HCT116 (cell line): ENCODE results near the gene KICS2. TPM values are rescaled to one million over a fixed set of nuclear protein-coding genes. Genes with fewer than 3 reads are reported as not detected.

Experiments used
- ATAC-seq: fragments of 200-7000 bp; cut with Tn5 transposase; 2 replicates; pipeline ENCODE4 v1.9.1; 2020; ENCODE audit warnings: mild to moderate bottlenecking, moderate library complexity
- BruUV-seq: library from RNA; stranded (reverse); fragments of 400-500 nt; replicated peaks from 2 replicates; lab custom pipeline; 2021; lab: Mats Ljungman, UMichigan
- CTCF ChIA-PET: fragments of 300-600 bp; sonication (Branson Sonifier 250); formaldehyde crosslinking; loops from one replicate; lab custom pipeline; 2021; ENCODE audit warnings: antibody characterized with exemption; lab: Charles Lee
- POLR2A ChIA-PET: fragments of 300-600, 350-600 bp; sonication (Branson Sonifier 250); formaldehyde crosslinking; loops from one replicate; lab custom pipeline; 2021; ENCODE audit warnings: antibody characterized with exemption; lab: Charles Lee
- RAD21 ChIA-PET, 2 experiments: fragments of 300-600 bp; sonication (Branson Sonifier 250); formaldehyde crosslinking; loops; one replicate each; lab custom pipeline; 2023; ENCODE audit warnings: low total read pairs in 2 of 2; ENCODE audit not compliant: uncharacterized antibody in 2 of 2, unreplicated experiment in 2 of 2, low non-redundant PET in 1 of 2; lab: Charles Lee
- DNase-seq: peaks from one replicate; pipeline ENCODE4 v3.0.0-alpha.2; 2010; ENCODE audit warnings: low read depth, low spot score
- H2AFZ ChIP-seq: fragments of 200-600 bp; shearing (Covaris generic), sonication (generic); 2 replicates; pipeline ENCODE4 v1.6.1; 2017; ENCODE audit warnings: low read depth, mixed run types, mixed read lengths, antibody characterized with exemption, low read length; ENCODE audit not compliant: poor library complexity, severe bottlenecking
- H3K27ac ChIP-seq: 2 replicates; pipeline ENCODE4 v1.5.1; 2012; ENCODE audit warnings: low read depth, low read length
- H3K27me3 ChIP-seq: fragments of 200-600 bp; sonication (generic); 2 replicates; pipeline ENCODE4 v1.6.1; 2016; ENCODE audit warnings: mixed run types, low read length, mixed read lengths; ENCODE audit not compliant: insufficient read depth
- H3K36me3 ChIP-seq, 2 experiments: fragments of 200-500 bp in 1 of 2; fragments of 200-600 bp in 1 of 2; sonication (Bioruptor generic) in 1 of 2; sonication (generic) in 1 of 2; 2 replicates each; pipeline versions ENCODE4 v1.5.1 to v1.6.1; 2014 to 2016; ENCODE audit warnings: low read length in 2 of 2, inconsistent platforms in 1 of 2, mixed read lengths in 1 of 2, mixed run types in 1 of 2; ENCODE audit not compliant: insufficient read depth in 2 of 2, control insufficient read depth in 1 of 2
- H3K4me1 ChIP-seq, 2 experiments: fragments of 200-600 bp in 1 of 2; sonication (generic) in 1 of 2; 2 replicates each; pipeline versions ENCODE4 v1.5.1 to v1.6.1; 2012 to 2017; ENCODE audit warnings: low read length in 2 of 2, inconsistent platforms in 1 of 2, mild to moderate bottlenecking in 1 of 2, mixed read lengths in 1 of 2, mixed run types in 1 of 2, moderate library complexity in 1 of 2; ENCODE audit not compliant: insufficient read depth in 2 of 2, control insufficient read depth in 1 of 2
- H3K4me2 ChIP-seq: fragments of 200-600 bp; sonication (generic); 2 replicates; pipeline ENCODE4 v1.6.1; 2017; ENCODE audit warnings: mixed run types, low read length, mixed read lengths
- H3K4me3 ChIP-seq, 2 experiments: fragments of 200-600 bp in 1 of 2; sonication (generic) in 1 of 2; replicated peaks in 1 of 2; 2 replicates each; pipeline ENCODE4 v1.5.1; 2011 to 2016; ENCODE audit warnings: low read length in 2 of 2, control low read depth in 1 of 2, low read depth in 1 of 2, mild to moderate bottlenecking in 1 of 2, mixed read lengths in 1 of 2, mixed run types in 1 of 2
- H3K79me2 ChIP-seq: fragments of 200-600 bp; sonication (generic); 2 replicates; pipeline ENCODE4 v1.6.1; 2017; ENCODE audit warnings: mild to moderate bottlenecking, mixed run types, low read length, moderate library complexity, mixed read lengths; ENCODE audit not compliant: insufficient read depth
- H3K9ac ChIP-seq: fragments of 200-600 bp; sonication (generic); 2 replicates; pipeline ENCODE4 v1.6.1; 2016; ENCODE audit warnings: low read length, mixed read lengths
- H3K9me2 ChIP-seq: fragments of 200-600 bp; sonication (generic), shearing (Covaris generic); 2 replicates; pipeline ENCODE4 v1.6.1; 2017; ENCODE audit warnings: mixed run types, mild to moderate bottlenecking, moderate library complexity; ENCODE audit not compliant: insufficient read depth
- H3K9me3 ChIP-seq, 2 experiments: fragments of 200-500 bp in 1 of 2; fragments of 200-600 bp in 1 of 2; sonication (Bioruptor generic) in 1 of 2; sonication (generic) in 1 of 2; 2 replicates each; pipeline ENCODE4 v1.6.1; 2014 to 2017; ENCODE audit warnings: low read length in 2 of 2, mixed read lengths in 2 of 2, inconsistent platforms in 1 of 2, low read depth in 1 of 2, mild to moderate bottlenecking in 1 of 2, mixed run types in 1 of 2, moderate library complexity in 1 of 2; ENCODE audit not compliant: control insufficient read depth in 1 of 2, insufficient read depth in 1 of 2
- H4K20me1 ChIP-seq: fragments of 200-600 bp; sonication (generic), shearing (Covaris generic); 2 replicates; pipeline ENCODE4 v1.6.1; 2017; ENCODE audit warnings: mixed run types, mild to moderate bottlenecking, moderate library complexity; ENCODE audit not compliant: insufficient read depth
- CBX3 ChIP-seq: IDR thresholded peaks from 2 replicates; pipeline ENCODE4 v1.6.1; 2012; ENCODE audit warnings: low read depth
- CTCF ChIP-seq, 3 experiments: fragments of 200-600 bp in 1 of 3; sonication (generic) in 1 of 3; IDR thresholded peaks in 2 of 3; conservative IDR thresholded peaks in 1 of 3; 2 replicates each; pipeline ENCODE4 v1.5.1; 2012 to 2017; ENCODE audit warnings: low read depth in 2 of 3, low read length in 2 of 3, antibody characterized with exemption in 1 of 3, borderline replicate concordance in 1 of 3, control low read depth in 1 of 3, mild to moderate bottlenecking in 1 of 3, mixed read lengths in 1 of 3, mixed run types in 1 of 3, moderate library complexity in 1 of 3; ENCODE audit not compliant: insufficient read depth in 1 of 3
- ELF1 ChIP-seq: IDR thresholded peaks from 2 replicates; pipeline ENCODE4 v1.6.1; 2012; ENCODE audit warnings: low read depth, borderline replicate concordance
- EZH2 ChIP-seq: fragments of 200-600 bp; sonication (generic); IDR thresholded peaks from 2 replicates; pipeline ENCODE4 v1.6.1; 2017; ENCODE audit warnings: antibody characterized with exemption, mixed run types
- EZH2phosphoT487 ChIP-seq: fragments of 200-600 bp; IDR thresholded peaks from 2 replicates; pipeline ENCODE4 v1.6.1; 2018; ENCODE audit warnings: antibody characterized with exemption, borderline replicate concordance
- JUND ChIP-seq: IDR thresholded peaks from 2 replicates; pipeline ENCODE4 v1.6.1; 2012
- MAX ChIP-seq: IDR thresholded peaks from 2 replicates; pipeline ENCODE4 v1.6.1; 2012
- REST ChIP-seq: IDR thresholded peaks from 2 replicates; pipeline ENCODE4 v1.6.1; 2012; ENCODE audit warnings: low read depth
- SIN3A ChIP-seq: IDR thresholded peaks from 2 replicates; pipeline ENCODE4 v1.6.1; 2012; ENCODE audit warnings: low read depth
- SP1 ChIP-seq: IDR thresholded peaks from 2 replicates; pipeline ENCODE4 v1.6.1; 2012; ENCODE audit warnings: low read depth
- SRF ChIP-seq: IDR thresholded peaks from 2 replicates; pipeline ENCODE4 v1.6.1; 2012; ENCODE audit warnings: low read depth
- TCF7L2 ChIP-seq: IDR thresholded peaks from 2 replicates; pipeline ENCODE4 v1.7.0; 2011; ENCODE audit warnings: borderline replicate concordance, inconsistent platforms; ENCODE audit not compliant: insufficient read depth, insufficient read length; ENCODE audit errors: extremely low read depth
- ZBTB33 ChIP-seq: IDR thresholded peaks from 2 replicates; pipeline ENCODE4 v1.6.1; 2011; ENCODE audit warnings: mild to moderate bottlenecking, low read length, moderate library complexity; ENCODE audit not compliant: insufficient replicate concordance; ENCODE audit errors: extremely low read depth
- ZFX ChIP-seq: fragments of 450-650 bp; IDR thresholded peaks from 2 replicates; pipeline ENCODE4 v1.6.1; 2017
- ZNF274 ChIP-seq: fragments of 200-500 bp; sonication (Bioruptor generic); IDR thresholded peaks from 2 replicates; pipeline ENCODE4 v1.6.1; 2014; ENCODE audit warnings: mild to moderate bottlenecking, low read depth, low read length, inconsistent platforms
- intact Hi-C: fragments of 100-400 bp; cut with micrococcal nuclease; formaldehyde crosslinking; loops from 2 replicates; pipeline ENCODE4 v1.10.0; 2022
- total RNA-seq: library from RNA; stranded (reverse); gene quantifications from one replicate; pipeline ENCODE4 v1.2.1, GENCODE V29; 2021; ENCODE audit not compliant: unreplicated experiment

The KICS2 gene
- total RNA-seq, 1 experiment from 2014 or later = 18.1 TPM

GRCh38 chr12:64216239-64216638, 5.9 kb downstream of the KICS2 start:
- RAD21 ChIA-PET = no interaction called here
- POLR2A ChIA-PET = no interaction called here
- Histone ChIP-seq H3K27me3 (no peaks in the 10 kb centered on the region), H3K4me2 (no peak overlapping the region), H4K20me1 (no peaks in the 10 kb centered on the region), H3K79me2 (peaks cover 21% of the 10 kb centered on the region), H3K9ac (no peak overlapping the region), H3K9me3 (no peaks in the 10 kb centered on the region), H3K36me3 (peaks cover 2 to 3% of the 10 kb centered on the region in 2 experiments; a peak in 3 of 4 replicates), H3K4me1 (peaks cover 0 to 7% of the 10 kb centered on the region in 2 experiments; a peak in 2 of 4 replicates), H3K9me2 (no peaks in the 10 kb centered on the region), H2AFZ (no peak overlapping the region), H3K4me3 (no peak overlapping the region), H3K27ac (no peak overlapping the region)
- no TSS peak for BruUV-seq
- no peak for ATAC-seq
- CTCF ChIA-PET = no interaction called here
- intact Hi-C loops = no loop called here
- no peak for DNase-seq
- TF ChIP-seq MAX (no peak), ELF1 (no peak), SRF (no peak), CTCF (IDR thresholded peaks at IDR 0.05 in 2 of 3, conservative IDR thresholded peaks at IDR 0.05 in 1 of 3; ENCODE audit: borderline replicate concordance in 1 of 3, insufficient read depth in 1 of 3, low read depth in 2 of 3, low read length in 2 of 3) (no peak), CBX3 (no peak), REST (no peak), EZH2phosphoT487 (no peak), ZBTB33 (no peak), ZFX (no peak), SP1 (no peak), ZNF274 (no peak), JUND (no peak), EZH2 (no peak), SIN3A (no peak), TCF7L2 (no peak)
